Psoas muscle (tissue), 8 donors: Measurements from ENCODE around the gene CLASP1. TPM values are rescaled to one million over a fixed set of nuclear protein-coding genes. Genes with fewer than 3 reads are reported as not detected.

Source experiments
- ATAC-seq, 4 donors: fragments of 200-7000 bp; cut with Tn5 transposase; one replicate each; pipeline ENCODE4 v1.9.1; 2020; ENCODE audit warnings: moderate library complexity in 3 of 4, mild to moderate bottlenecking in 2 of 4
- DNase-seq, 2 donors: peaks; one replicate each; pipeline ENCODE4 v3.0.0-alpha.2; 2020
- H3K27ac ChIP-seq: fragments of 200-600 bp; one replicate; pipeline ENCODE4 v1.8.0; 2022
- H3K27me3 ChIP-seq, 3 donors: fragments of 200-600 bp in 1 of 3; one replicate each; pipeline versions ENCODE4 v1.6.1 to v1.8.0; 2013 to 2022; ENCODE audit warnings: low read length in 2 of 3, mild to moderate bottlenecking in 2 of 3, moderate library complexity in 1 of 3; ENCODE audit not compliant: insufficient read depth in 3 of 3
- H3K36me3 ChIP-seq, 2 donors: fragments of 200-600 bp in 1 of 2; one replicate each; pipeline versions ENCODE4 v1.6.1 to v1.8.0; 2013 to 2022; ENCODE audit warnings: low read depth in 1 of 2, mild to moderate bottlenecking in 1 of 2, moderate library complexity in 1 of 2; ENCODE audit not compliant: insufficient read depth in 1 of 2
- H3K4me1 ChIP-seq: fragments of 200-600 bp; one replicate; pipeline ENCODE4 v1.8.0; 2022
- H3K4me3 ChIP-seq: fragments of 200-600 bp; one replicate; pipeline ENCODE4 v1.8.0; 2022; ENCODE audit warnings: mild to moderate bottlenecking
- H3K9me3 ChIP-seq: fragments of 200-600 bp; one replicate; pipeline ENCODE4 v1.8.0; 2022
- WGBS, 3 donors: extraction: QIAGEN DNeasy Blood & Tissue Kit; methylation state at CpG; one replicate each; pipeline versions ENCODE4 v1.1.6 to v1.1.7; 2013; 5-methylcytosine and 5-hydroxymethylcytosine counted together
- intact Hi-C, 2 donors: fragments of 100-400 bp; cut with DNase I; formaldehyde crosslinking; loops; one replicate each; pipeline versions ENCODE4 v1.11.0 to v1.14.2; 2022
- polyA plus RNA-seq, 3 donors: library from polyadenylated mRNA; stranded (reverse); fragments of 200-250 nt; gene quantifications; one replicate each; pipeline ENCODE4 v1.2.3, GENCODE V29; 2013
- total RNA-seq, 4 donors: library from RNA; stranded (reverse); fragmentation: NEBNext Ultra II Directional in 2 of 4; extraction: Animal tissue kit (Norgen Biotek cat#: 25700) in 2 of 4; gene quantifications; one replicate each; pipeline versions ENCODE4 v1.2.1 to v1.2.4, GENCODE V29; 2021 to 2023
- TF ChIP-seq, protein P1 (sequence below): fragments of 200-600 bp; IDR thresholded peaks from one replicate; pipeline ENCODE4 v1.8.0; 2022; ENCODE audit warnings: antibody characterized with exemption
- donor health status: healthy with polysubstance abuse.
- donor health status: DM: no; HTN: no; CAD: no; lungs with moderate emphysema.
- donor health status: Bipolar disorder and iron deficiency.
- donor health status: healthy.
- donor health status: DM: yes; HTN: yes; CAD: no.
- donor health status: DM: no; HTN: no; CAD: no.
- donor health status: DM: no; HTN: no; CAD: no.
- donor health status: DM: yes; HTN: yes; CAD: no.

The CLASP1 gene
- total and polyA plus RNA-seq, 7 donors: 11.6 to 60.7 (median 38.8) TPM

DNA sequence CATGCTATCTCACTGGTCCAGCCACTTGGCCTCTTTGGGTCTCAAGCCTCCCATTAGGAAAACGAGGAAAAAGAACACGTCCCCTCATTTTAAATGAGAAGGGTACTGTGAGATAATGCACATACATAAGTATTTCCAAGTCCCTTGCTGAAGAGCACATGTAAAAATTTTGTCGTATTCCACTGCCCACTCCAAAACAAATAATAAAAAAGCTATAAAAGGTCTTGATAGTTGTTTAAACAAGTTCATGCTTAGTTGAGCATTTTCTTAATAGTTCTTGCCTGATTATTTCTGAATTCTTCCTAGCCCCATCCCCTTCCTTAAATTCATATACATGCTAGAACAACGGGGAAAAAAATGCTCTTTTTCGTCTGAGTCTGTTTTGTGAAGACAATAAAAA, 228.8 kb downstream of the CLASP1 start:
- ATAC-seq (no peak), DNase-seq (no peak)
- peaks cover 5 to 81% of the 10 kb centered on the region in 2 donors for H3K36me3 ChIP-seq
- WGBS, 3 donors: 92 to 95% (median 94%) methylated on average over 5 of the region's 5 CpGs
- no peak overlapping the region for H3K4me3 ChIP-seq
- intact Hi-C loops: no loop called here
- H3K9me3 ChIP-seq: no peaks in the 10 kb centered on the region
- no peaks in the 10 kb centered on the region for H3K4me1 ChIP-seq
- no peak overlapping the region for H3K27ac ChIP-seq
- H3K27me3 ChIP-seq: no peaks in the 10 kb centered on the region
- TF ChIP-seq, protein P1, sequence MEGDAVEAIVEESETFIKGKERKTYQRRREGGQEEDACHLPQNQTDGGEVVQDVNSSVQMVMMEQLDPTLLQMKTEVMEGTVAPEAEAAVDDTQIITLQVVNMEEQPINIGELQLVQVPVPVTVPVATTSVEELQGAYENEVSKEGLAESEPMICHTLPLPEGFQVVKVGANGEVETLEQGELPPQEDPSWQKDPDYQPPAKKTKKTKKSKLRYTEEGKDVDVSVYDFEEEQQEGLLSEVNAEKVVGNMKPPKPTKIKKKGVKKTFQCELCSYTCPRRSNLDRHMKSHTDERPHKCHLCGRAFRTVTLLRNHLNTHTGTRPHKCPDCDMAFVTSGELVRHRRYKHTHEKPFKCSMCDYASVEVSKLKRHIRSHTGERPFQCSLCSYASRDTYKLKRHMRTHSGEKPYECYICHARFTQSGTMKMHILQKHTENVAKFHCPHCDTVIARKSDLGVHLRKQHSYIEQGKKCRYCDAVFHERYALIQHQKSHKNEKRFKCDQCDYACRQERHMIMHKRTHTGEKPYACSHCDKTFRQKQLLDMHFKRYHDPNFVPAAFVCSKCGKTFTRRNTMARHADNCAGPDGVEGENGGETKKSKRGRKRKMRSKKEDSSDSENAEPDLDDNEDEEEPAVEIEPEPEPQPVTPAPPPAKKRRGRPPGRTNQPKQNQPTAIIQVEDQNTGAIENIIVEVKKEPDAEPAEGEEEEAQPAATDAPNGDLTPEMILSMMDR: no peak

DNA sequence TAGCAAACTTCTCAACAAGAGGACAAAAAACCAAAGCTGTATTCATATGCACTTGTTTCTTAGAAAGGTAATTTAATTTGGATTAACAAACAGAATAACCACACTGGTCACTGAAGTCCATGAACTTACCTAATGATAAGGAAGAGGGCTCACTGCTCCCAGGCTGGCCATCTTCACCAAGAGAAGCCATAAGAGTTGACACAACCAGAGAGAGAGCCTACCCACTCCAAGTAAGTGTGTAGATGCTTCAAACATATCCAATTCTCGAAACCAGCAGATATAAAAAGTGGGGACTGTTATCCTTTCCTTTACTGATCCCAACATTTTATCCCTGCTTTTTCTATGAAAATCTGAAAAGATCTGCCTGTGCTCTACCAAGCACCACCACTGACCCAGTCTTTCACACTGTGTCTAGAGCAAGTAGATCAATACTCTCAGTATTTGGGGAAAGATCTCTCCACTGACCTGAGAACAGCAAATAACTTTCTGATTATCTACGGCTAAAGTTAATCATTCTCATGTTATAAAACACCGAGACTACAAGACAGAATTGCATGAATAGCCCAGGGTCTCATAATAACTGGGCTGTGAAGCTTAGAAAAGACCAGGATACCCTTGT, 230.1 kb downstream of the CLASP1 start:
- intact Hi-C loops: no loop called here
- TF ChIP-seq, protein P1: no peak
- WGBS, 3 donors: 93 to 97% (median 95%) methylated on average over 3 of the region's 3 CpGs
- Histone ChIP-seq H3K9me3 (no peaks in the 10 kb centered on the region), H3K4me1 (no peaks in the 10 kb centered on the region), H3K27ac (no peak overlapping the region), H3K4me3 (no peak overlapping the region), H3K36me3 (peaks cover 5 to 80% of the 10 kb centered on the region in 2 donors), H3K27me3 (no peaks in the 10 kb centered on the region)
- DNase-seq (no peak), ATAC-seq (no peak)

GRCh38 chr2:121418494-121419058, 230.7 kb downstream of the CLASP1 start:
- WGBS, 3 donors: 91 to 95% (median 92%) methylated on average over 18 of the region's 18 CpGs
- TF ChIP-seq, protein P1: no peak
- H3K27me3 ChIP-seq: no peaks in the 10 kb centered on the region
- H3K4me3 ChIP-seq: no peak overlapping the region
- H3K4me1 ChIP-seq: no peaks in the 10 kb centered on the region
- H3K27ac ChIP-seq: no peak overlapping the region
- no peaks in the 10 kb centered on the region for H3K9me3 ChIP-seq
- intact Hi-C loops: no loop called here
- DNase-seq (no peak), ATAC-seq (no peak)
- H3K36me3 ChIP-seq: peaks cover 0 to 80% of the 10 kb centered on the region in 2 donors

- Histone ChIP-seq H3K36me3 (peaks cover 0 to 78% of the 10 kb centered on the region in 2 donors), H3K27ac (no peak overlapping the region)
- TF ChIP-seq, protein P1: no peak
These were observed 231.4 kb downstream of the CLASP1 start for GRCh38 chr2:121417826-121418225.

More at GRCh38 chr2:121417826-121418225, 231.4 kb downstream of the CLASP1 start:
- Histone ChIP-seq H3K27me3 (no peaks in the 10 kb centered on the region), H3K4me1 (no peaks in the 10 kb centered on the region), H3K9me3 (no peaks in the 10 kb centered on the region), H3K4me3 (no peak overlapping the region)
- no peak for ATAC-seq
- intact Hi-C loops: no loop called here
- no peak for DNase-seq
- 68 to 73% (median 72%) methylated on average over 4 of the region's 4 CpGs for WGBS, 3 donors
